ENCODE results near the gene CYLD. TPM values are rescaled to one million over a fixed set of nuclear protein-coding genes. Genes with fewer than 3 reads are reported as not detected.

The CYLD gene
- total RNA-seq, 1 experiment from 2014 or later: 10.1 TPM

GRCh38 chr16:50812046-50812445, 70.2 kb downstream of the CYLD start:
- no peaks in the 10 kb centered on the region for H3K36me3 ChIP-seq (ENCODE audit: control insufficient read depth, insufficient read depth, low read length)
- no peak for TF ChIP-seq SIN3A (IDR thresholded peaks at IDR 0.05; ENCODE audit: borderline replicate concordance, insufficient read depth, low read depth, low read length)
- no peak for TF ChIP-seq REST (IDR thresholded peaks at IDR 0.05; ENCODE audit: insufficient read depth in 1 of 2, low read depth in 2 of 2, low read length in 1 of 2)
- TF ChIP-seq TCF7L2 (IDR thresholded peaks at IDR 0.05; ENCODE audit: low read depth, low read length): no peak
- TF ChIP-seq CTCF (IDR thresholded peaks at IDR 0.05): no peak
- no peak for TF ChIP-seq POLR2AphosphoS5 (IDR thresholded peaks at IDR 0.05; ENCODE audit: low read depth, low read length)
- no TSS peak for BruUV-seq (replicated peaks)
- H3K9me3 ChIP-seq (ENCODE audit: control insufficient read depth, insufficient read depth, low read depth, low read length): no peaks in the 10 kb centered on the region
- ChIA-PET CTCF (no interaction called here), POLR2A (no interaction called here)
- no peaks in the 10 kb centered on the region for H3K27me3 ChIP-seq (ENCODE audit: control insufficient read depth, insufficient read depth, low read length)
- H3K27ac ChIP-seq (ENCODE audit: low read length): no peak overlapping the region
- H3K4me1 ChIP-seq (ENCODE audit: control insufficient read depth, insufficient read depth, low read length): no peaks in the 10 kb centered on the region
- no peak for ATAC-seq
- DNase-seq (ENCODE audit: low read depth, low spot score): no peak
- no peak overlapping the region for H3K4me3 ChIP-seq (ENCODE audit: low read depth in 2 of 2, low read length in 2 of 2)
- in situ Hi-C loops (cut with HindIII; ENCODE audit: low pct_unique_long_range_greater_than_20kb, low sequenced_read_pairs): no loop called here
- intact Hi-C loops (cut with micrococcal nuclease; ENCODE audit: unreplicated experiment): no loop called here

- Histone ChIP-seq H3K27me3 (ENCODE audit: control insufficient read depth, insufficient read depth, low read length) (no peaks in the 10 kb centered on the region), H3K4me3 (ENCODE audit: low read depth in 2 of 2, low read length in 2 of 2) (no peak overlapping the region), H3K27ac (ENCODE audit: low read length) (no peak overlapping the region), H3K9me3 (ENCODE audit: control insufficient read depth, insufficient read depth, low read depth, low read length) (no peaks in the 10 kb centered on the region), H3K4me1 (ENCODE audit: control insufficient read depth, insufficient read depth, low read length) (no peaks in the 10 kb centered on the region), H3K36me3 (ENCODE audit: control insufficient read depth, insufficient read depth, low read length) (no peaks in the 10 kb centered on the region)
- no peak for TF ChIP-seq REST (IDR thresholded peaks at IDR 0.05; ENCODE audit: insufficient read depth in 1 of 2, low read depth in 2 of 2, low read length in 1 of 2)
- no peak for TF ChIP-seq TCF7L2 (IDR thresholded peaks at IDR 0.05; ENCODE audit: low read depth, low read length)
- TF ChIP-seq POLR2AphosphoS5 (IDR thresholded peaks at IDR 0.05; ENCODE audit: low read depth, low read length): no peak
- no peak for TF ChIP-seq SIN3A (IDR thresholded peaks at IDR 0.05; ENCODE audit: borderline replicate concordance, insufficient read depth, low read depth, low read length)
- TF ChIP-seq CTCF (IDR thresholded peaks at IDR 0.05): no peak
- DNase-seq (ENCODE audit: low read depth, low spot score): no peak
- no TSS peak for BruUV-seq (replicated peaks)
- intact Hi-C loops (cut with micrococcal nuclease; ENCODE audit: unreplicated experiment): no loop called here
- ChIA-PET CTCF (no interaction called here), POLR2A (no interaction called here)
- no peak for ATAC-seq
- in situ Hi-C loops (cut with HindIII; ENCODE audit: low pct_unique_long_range_greater_than_20kb, low sequenced_read_pairs): no loop called here
Measured at GRCh38 chr16:50812876-50813466, 71.1 kb downstream of the CYLD start.

Data from Panc1 (cell line).